Esophagus squamous epithelium (tissue), 4 donors: ENCODE results near the gene RBM48.
"Not testable (repeated sequence)": the region's sequence is repeated elsewhere in the genome, so short reads cannot be mapped to it uniquely, and the experiment has no call there.

Source experiments
- CTCF ChIP-seq, 6 experiments: fragments of 450-650 bp in 4 of 6; fragments of 200-600 bp in 2 of 6; sonication (generic) in 2 of 6; IDR thresholded peaks; one replicate each; pipeline ENCODE4 v1.5.1; 2016 to 2019; ENCODE audit warnings: antibody characterized with exemption in 6 of 6, mild to moderate bottlenecking in 4 of 6, moderate library complexity in 4 of 6
- POLR2A ChIP-seq, 4 donors: fragments of 450-650 bp; IDR thresholded peaks; one replicate each; pipeline ENCODE4 v1.6.1; 2017; ENCODE audit warnings: antibody characterized with exemption in 4 of 4, mild to moderate bottlenecking in 4 of 4, moderate library complexity in 3 of 4

- TF ChIP-seq CTCF, POLR2A (IDR thresholded peaks at IDR 0.05): not testable (repeated sequence)
Observed at GRCh38 chr7:92484226-92484625, 44.4 kb upstream of the RBM48 start.
